Uterus (tissue), 4 donors: Measurements from ENCODE around the gene ABCC8. TPM values are rescaled to one million over a fixed set of nuclear protein-coding genes. Genes with fewer than 3 reads are reported as not detected.

Experiments used
- DNase-seq, 2 donors: peaks; one replicate each; pipeline ENCODE4 v3.0.0-alpha.2; 2019 to 2020
- H3K27ac ChIP-seq, 2 donors: fragments of 200-600 bp; sonication (generic); 1 replicate in 1 of 2; 2 replicates in 1 of 2; pipeline ENCODE4 v1.5.1; 2016 to 2018
- H3K27me3 ChIP-seq, 2 donors: fragments of 200-600 bp; sonication (generic); one replicate each; pipeline ENCODE4 v1.5.1; 2018 to 2019; ENCODE audit warnings: control low read depth in 1 of 2
- H3K36me3 ChIP-seq, 2 donors: fragments of 200-600 bp; sonication (generic); one replicate each; pipeline ENCODE4 v1.5.1; 2019; ENCODE audit warnings: control low read depth in 1 of 2
- H3K4me1 ChIP-seq, 2 donors: fragments of 200-600 bp; sonication (generic); one replicate each; pipeline ENCODE4 v1.5.1; 2018 to 2019; ENCODE audit warnings: control low read depth in 1 of 2
- H3K4me3 ChIP-seq, 2 donors: fragments of 200-600 bp; sonication (generic); 1 replicate in 1 of 2; 2 replicates in 1 of 2; pipeline ENCODE4 v1.5.1; 2018 to 2019; ENCODE audit warnings: mild to moderate bottlenecking in 1 of 2
- H3K9me3 ChIP-seq, 2 donors: fragments of 200-600 bp; sonication (generic); one replicate each; pipeline ENCODE4 v1.5.1; 2019; ENCODE audit warnings: control low read depth in 1 of 2
- POLR2A ChIP-seq, 2 donors: fragments of 450-650 bp; IDR thresholded peaks; one replicate each; pipeline ENCODE4 v1.6.1; 2016; ENCODE audit warnings: antibody characterized with exemption in 2 of 2, mild to moderate bottlenecking in 1 of 2, moderate library complexity in 1 of 2
- intact Hi-C: fragments of 100-400 bp; cut with DNase I; formaldehyde crosslinking; loops from one replicate; pipeline ENCODE4 v1.15.1; 2023; ENCODE audit warnings: low total_unique reads
- total RNA-seq, 4 donors: library from RNA; depleted of rRNA in 3 of 4; stranded (reverse); fragments of >200 nt in 3 of 4; gene quantifications; one replicate each; pipeline versions ENCODE4 v1.1.0 to v1.2.4, GENCODE V29; 2014 to 2023
- TF ChIP-seq, protein P1 (sequence below), 4 experiments: fragments of 200-600 bp in 2 of 4; fragments of 450-650 bp in 2 of 4; sonication (generic) in 2 of 4; IDR thresholded peaks; one replicate each; pipeline ENCODE4 v1.5.1; 2016 to 2019; ENCODE audit warnings: antibody characterized with exemption in 4 of 4, mild to moderate bottlenecking in 2 of 4, moderate library complexity in 1 of 4
- donor health status: DM: yes; HTN: yes; CAD: no.

Gene ABCC8
- total RNA-seq, 4 donors from 2014 or later, result under 0.01 to 5.5 (median 1.9) TPM; not detected in 1

GRCh38 chr11:17506942-17507341 lies 30.3 kb upstream of the ABCC8 start:
- intact Hi-C loops, result loop anchor here (5.0 kb wide), 1 partner anchor 125 kb away; no protein-coding TSS in a partner anchor
- TF ChIP-seq, protein P1, sequence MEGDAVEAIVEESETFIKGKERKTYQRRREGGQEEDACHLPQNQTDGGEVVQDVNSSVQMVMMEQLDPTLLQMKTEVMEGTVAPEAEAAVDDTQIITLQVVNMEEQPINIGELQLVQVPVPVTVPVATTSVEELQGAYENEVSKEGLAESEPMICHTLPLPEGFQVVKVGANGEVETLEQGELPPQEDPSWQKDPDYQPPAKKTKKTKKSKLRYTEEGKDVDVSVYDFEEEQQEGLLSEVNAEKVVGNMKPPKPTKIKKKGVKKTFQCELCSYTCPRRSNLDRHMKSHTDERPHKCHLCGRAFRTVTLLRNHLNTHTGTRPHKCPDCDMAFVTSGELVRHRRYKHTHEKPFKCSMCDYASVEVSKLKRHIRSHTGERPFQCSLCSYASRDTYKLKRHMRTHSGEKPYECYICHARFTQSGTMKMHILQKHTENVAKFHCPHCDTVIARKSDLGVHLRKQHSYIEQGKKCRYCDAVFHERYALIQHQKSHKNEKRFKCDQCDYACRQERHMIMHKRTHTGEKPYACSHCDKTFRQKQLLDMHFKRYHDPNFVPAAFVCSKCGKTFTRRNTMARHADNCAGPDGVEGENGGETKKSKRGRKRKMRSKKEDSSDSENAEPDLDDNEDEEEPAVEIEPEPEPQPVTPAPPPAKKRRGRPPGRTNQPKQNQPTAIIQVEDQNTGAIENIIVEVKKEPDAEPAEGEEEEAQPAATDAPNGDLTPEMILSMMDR (IDR thresholded peaks at IDR 0.05), result no peak
- TF ChIP-seq POLR2A (IDR thresholded peaks at IDR 0.05), result no peak
- no peak for DNase-seq
- no peak overlapping the region for H3K4me3 ChIP-seq
- H3K9me3 ChIP-seq, result no peaks in the 10 kb centered on the region
- H3K27me3 ChIP-seq, result no peaks in the 10 kb centered on the region
- no peaks in the 10 kb centered on the region for H3K4me1 ChIP-seq
- no peak overlapping the region for H3K27ac ChIP-seq
- H3K36me3 ChIP-seq, result no peaks in the 10 kb centered on the region

- TF ChIP-seq, protein P1 (IDR thresholded peaks at IDR 0.05), result no peak
- TF ChIP-seq POLR2A (IDR thresholded peaks at IDR 0.05), result no peak
- Histone ChIP-seq H3K9me3 (no peaks in the 10 kb centered on the region), H3K4me1 (no peaks in the 10 kb centered on the region), H3K36me3 (no peaks in the 10 kb centered on the region), H3K4me3 (no peak overlapping the region), H3K27ac (no peak overlapping the region), H3K27me3 (no peaks in the 10 kb centered on the region)
- intact Hi-C loops, result loop anchor here (5.0 kb wide), 1 partner anchor 124 kb away; no protein-coding TSS in a partner anchor
- DNase-seq, result no peak
Observed at GRCh38 chr11:17506314-17506713, 29.7 kb upstream of the ABCC8 start.

- Histone ChIP-seq H3K27me3 (no peaks in the 10 kb centered on the region), H3K4me3 (no peak overlapping the region), H3K4me1 (no peaks in the 10 kb centered on the region), H3K36me3 (no peaks in the 10 kb centered on the region), H3K9me3 (no peaks in the 10 kb centered on the region), H3K27ac (no peak overlapping the region)
- TF ChIP-seq POLR2A (IDR thresholded peaks at IDR 0.05), result no peak
- TF ChIP-seq, protein P1 (IDR thresholded peaks at IDR 0.05), result no peak
- no peak for DNase-seq
- intact Hi-C loops, result loop anchor here (5.0 kb wide), 1 partner anchor 123 kb away; no protein-coding TSS in a partner anchor
Observed at GRCh38 chr11:17505146-17505545, 28.5 kb upstream of the ABCC8 start.

DNA sequence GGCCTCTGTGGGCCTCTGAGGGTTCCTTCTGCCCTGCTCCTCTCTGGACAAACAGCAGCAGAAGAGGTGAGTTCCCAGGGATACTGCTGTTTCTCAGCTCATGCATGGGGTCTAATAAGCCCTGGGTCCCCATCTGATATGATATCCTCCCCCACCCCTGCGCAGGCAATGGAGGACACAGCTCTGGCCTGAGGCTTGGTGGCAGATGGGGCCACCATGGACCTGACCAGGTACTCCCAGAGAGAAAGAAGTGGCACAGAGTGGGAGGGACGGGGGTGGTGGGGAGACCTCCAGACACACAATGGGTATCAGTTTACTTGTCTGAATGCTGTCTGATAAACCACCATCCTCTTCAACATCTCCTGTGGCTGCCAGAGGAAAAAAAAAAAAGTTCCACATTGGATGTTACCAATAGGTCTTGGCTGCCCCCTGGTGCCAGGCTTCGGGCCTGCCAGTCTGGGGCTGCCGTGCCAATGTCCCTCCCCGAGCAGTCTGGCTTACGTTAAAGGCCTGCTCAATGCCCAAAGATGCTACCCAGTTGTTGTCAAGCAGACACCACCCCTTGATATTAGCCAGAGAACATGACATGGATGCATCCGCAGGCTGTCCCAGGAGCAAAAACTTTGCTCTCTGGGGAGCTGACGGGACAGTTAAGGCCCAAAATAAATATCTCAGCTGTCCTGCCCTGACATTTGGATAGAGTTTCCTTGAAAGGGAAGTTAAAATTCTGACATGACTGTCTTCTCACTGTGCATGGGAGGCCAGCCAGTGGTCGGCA lies 27.9 kb upstream of the ABCC8 start:
- Histone ChIP-seq H3K4me3 (no peak overlapping the region), H3K27me3 (no peaks in the 10 kb centered on the region), H3K4me1 (no peaks in the 10 kb centered on the region), H3K36me3 (no peaks in the 10 kb centered on the region), H3K9me3 (no peaks in the 10 kb centered on the region), H3K27ac (no peak overlapping the region)
- peak; percentile 62 to 68 for DNase-seq
- no peak for TF ChIP-seq POLR2A (IDR thresholded peaks at IDR 0.05)
- TF ChIP-seq, protein P1 (IDR thresholded peaks at IDR 0.05), result peak; percentile 76 to 87 (median 85)
- intact Hi-C loops, result loop anchor here (5.0 kb wide), 1 partner anchor 122 kb away; no protein-coding TSS in a partner anchor

DNA sequence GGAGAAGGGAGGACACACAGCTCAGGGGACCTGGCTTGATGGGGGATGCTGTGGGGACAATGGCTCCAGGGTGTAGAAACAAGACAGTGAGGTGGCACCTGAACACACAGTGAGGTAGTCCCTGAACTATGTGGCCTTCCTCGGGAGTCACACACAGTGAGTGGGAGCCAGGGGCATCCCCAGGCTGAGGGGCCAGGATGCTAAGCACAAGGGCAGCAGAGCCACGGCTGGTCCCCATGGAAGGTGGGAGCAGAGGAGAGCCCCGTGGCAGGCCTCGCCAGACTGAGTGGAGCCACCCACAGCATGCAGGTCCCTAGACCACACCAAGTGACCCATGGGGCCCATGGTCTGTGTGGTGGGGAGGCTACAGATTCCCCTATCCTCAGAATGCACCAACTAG lies 26.0 kb upstream of the ABCC8 start:
- Histone ChIP-seq H3K4me1 (no peaks in the 10 kb centered on the region), H3K27ac (no peak overlapping the region), H3K36me3 (no peaks in the 10 kb centered on the region), H3K9me3 (no peaks in the 10 kb centered on the region), H3K4me3 (no peak overlapping the region), H3K27me3 (no peaks in the 10 kb centered on the region)
- no peak for DNase-seq
- intact Hi-C loops, result no loop called here
- no peak for TF ChIP-seq POLR2A (IDR thresholded peaks at IDR 0.05)
- TF ChIP-seq, protein P1 (IDR thresholded peaks at IDR 0.05), result no peak
